ENCODE data around the gene CAPN5. TPM values are rescaled to one million over a fixed set of nuclear protein-coding genes. Genes with fewer than 3 reads are reported as not detected.

The CAPN5 gene
- total RNA-seq, 2 donors from 2014 or later, result 2.6 to 4.0 TPM

GRCh38 chr11:77154381-77155081 is 87.8 kb downstream of the CAPN5 start:
- Histone ChIP-seq H3K36me3 (no peaks in the 10 kb centered on the region), H3K4me3 (no peak overlapping the region), H3K9me3 (no peaks in the 10 kb centered on the region), H3K4me1 (peaks cover 0 to 20% of the 10 kb centered on the region in 2 donors), H3K27ac (no peak overlapping the region), H3K27me3 (no peaks in the 10 kb centered on the region)
- DNase-seq (ENCODE audit: low spot score), result no peak
- TF ChIP-seq CTCF (IDR thresholded peaks at IDR 0.05), result no peak

GRCh38 chr11:77155082-77155475 is 88.3 kb downstream of the CAPN5 start:
- no peak for TF ChIP-seq CTCF (IDR thresholded peaks at IDR 0.05)
- H3K9me3 ChIP-seq, result no peaks in the 10 kb centered on the region
- DNase-seq (ENCODE audit: low spot score), result no peak
- no peaks in the 10 kb centered on the region for H3K36me3 ChIP-seq
- H3K27me3 ChIP-seq, result no peaks in the 10 kb centered on the region
- no peak overlapping the region for H3K4me3 ChIP-seq
- H3K4me1 ChIP-seq, result peaks cover 0 to 20% of the 10 kb centered on the region in 2 donors
- H3K27ac ChIP-seq, result no peak overlapping the region

- H3K27me3 ChIP-seq, result no peaks in the 10 kb centered on the region
- no peak for DNase-seq (ENCODE audit: low spot score)
- no peaks in the 10 kb centered on the region for H3K9me3 ChIP-seq
- H3K4me3 ChIP-seq, result no peak overlapping the region
- no peak for TF ChIP-seq CTCF (IDR thresholded peaks at IDR 0.05)
- no peaks in the 10 kb centered on the region for H3K36me3 ChIP-seq
- H3K27ac ChIP-seq, result no peak overlapping the region
- peaks cover 0 to 20% of the 10 kb centered on the region in 2 donors for H3K4me1 ChIP-seq
These were observed 88.9 kb downstream of the CAPN5 start for GRCh38 chr11:77155556-77156130.

- Histone ChIP-seq H3K36me3 (no peaks in the 10 kb centered on the region), H3K4me1 (peaks cover 0 to 20% of the 10 kb centered on the region in 2 donors), H3K27me3 (no peaks in the 10 kb centered on the region), H3K27ac (no peak overlapping the region), H3K4me3 (no peak overlapping the region), H3K9me3 (no peaks in the 10 kb centered on the region)
- DNase-seq (ENCODE audit: low spot score), result no peak
- TF ChIP-seq CTCF (IDR thresholded peaks at IDR 0.05), result no peak
These were observed 89.8 kb downstream of the CAPN5 start for GRCh38 chr11:77156396-77157195.

GRCh38 chr11:77158041-77158695 is 91.4 kb downstream of the CAPN5 start:
- Histone ChIP-seq H3K36me3 (no peaks in the 10 kb centered on the region), H3K27me3 (no peaks in the 10 kb centered on the region), H3K4me1 (peaks cover 0 to 20% of the 10 kb centered on the region in 2 donors), H3K27ac (no peak overlapping the region), H3K9me3 (no peaks in the 10 kb centered on the region), H3K4me3 (no peak overlapping the region)
- TF ChIP-seq CTCF (IDR thresholded peaks at IDR 0.05), result no peak
- no peak for DNase-seq (ENCODE audit: low spot score)

All from right atrium auricular region (tissue), 2 donors.